Measurements from ENCODE around the gene ZNF326. TPM values are rescaled to one million over a fixed set of nuclear protein-coding genes. Genes with fewer than 3 reads are reported as not detected.

ZNF326 gene
- total RNA-seq, 1 experiment from 2014 or later = 39.0 TPM

GRCh38 chr1:89957107-89957506 is 37.8 kb upstream of the ZNF326 start:
- H4K91ac ChIP-seq (ENCODE audit: insufficient read length, low read depth, low read length) = no peak overlapping the region
- no peak overlapping the region for H3T11ph ChIP-seq (ENCODE audit: low read length)
- H3K9me3 ChIP-seq (ENCODE audit: control insufficient read depth, low read depth, low read length) = no peaks in the 10 kb centered on the region
- peaks cover 8 to 9% of the 10 kb centered on the region in 2 experiments; a peak in 3 of 5 replicates for H3K9me3 Mint-ChIP-seq
- no peak overlapping the region for H2BK120ac ChIP-seq (ENCODE audit: low read depth, low read length, poor library complexity, severe bottlenecking)
- no peak overlapping the region for H3K4me2 ChIP-seq (ENCODE audit: insufficient read depth, insufficient read length, low read length)
- no peaks in the 10 kb centered on the region for H3K79me1 ChIP-seq (ENCODE audit: insufficient read depth, low read depth, low read length, poor library complexity, severe bottlenecking)
- no peak overlapping the region for H2AFZ ChIP-seq (ENCODE audit: low read length)
- no peak overlapping the region for H3K18ac ChIP-seq (ENCODE audit: insufficient read length, low read depth, low read length)
- H3K27ac ChIP-seq (ENCODE audit: insufficient read length, low read depth, low read length) = no peak overlapping the region
- no peaks in the 10 kb centered on the region for H3K27me3 ChIP-seq (ENCODE audit: insufficient read depth, low read length)
- no peak overlapping the region for H4K5ac ChIP-seq (ENCODE audit: insufficient read length, low read depth, low read length)
- no peak overlapping the region for H2AK5ac ChIP-seq (ENCODE audit: insufficient read length, low read length)
- H3K9ac ChIP-seq (ENCODE audit: extremely low read depth, insufficient read length, low read length) = no peak overlapping the region
- H3K23ac ChIP-seq (ENCODE audit: insufficient read length, low read depth, low read length) = no peak overlapping the region
- H3K4me1 Mint-ChIP-seq = peaks cover 34 to 35% of the 10 kb centered on the region in 2 experiments
- no peaks in the 10 kb centered on the region for H3K27me3 Mint-ChIP-seq (ENCODE audit: low read depth)
- H3K56ac ChIP-seq (ENCODE audit: insufficient read length, low read depth, low read length) = no peak overlapping the region
- H3K79me2 ChIP-seq (ENCODE audit: insufficient read depth, low read length) = no peaks in the 10 kb centered on the region
- no peak overlapping the region for H2BK20ac ChIP-seq (ENCODE audit: low read depth, low read length, poor library complexity, severe bottlenecking)
- peaks cover 6% of the 10 kb centered on the region; the same call in 1 of the 2 replicates for H3K4me1 ChIP-seq (ENCODE audit: insufficient read depth, low read length)
- H3K4me3 Mint-ChIP-seq = no peak overlapping the region
- no peaks in the 10 kb centered on the region for H4K20me1 ChIP-seq (ENCODE audit: control insufficient read depth, insufficient read depth, insufficient read length)
- no CpG with 5 or more reads among the region's 1 CpG for WGBS (ENCODE audit: extremely low coverage, insufficient read length, low lambda C conversion rate)
- no peaks in the 10 kb centered on the region for H3K23me2 ChIP-seq (ENCODE audit: insufficient read length, low read depth, low read length, poor library complexity, severe bottlenecking)
- H2BK5ac ChIP-seq (ENCODE audit: insufficient read length, low read length) = no peak overlapping the region
- H2BK15ac ChIP-seq (ENCODE audit: low read depth, low read length) = no peak overlapping the region
- no peak overlapping the region; a peak in 1 of 7 replicates for H3K27ac Mint-ChIP-seq
- TF ChIP-seq CTCF (conservative IDR thresholded peaks at IDR 0.05) = no peak
- DNase-seq = no peak
- no peak overlapping the region for H4K8ac ChIP-seq (replicated peaks; ENCODE audit: insufficient read length, low read depth, low read length)
- no peak overlapping the region for H3K14ac ChIP-seq (ENCODE audit: insufficient read depth, low read length)
- no peak overlapping the region for H3K4ac ChIP-seq (ENCODE audit: low read depth, low read length)
- H3K36me3 Mint-ChIP-seq (ENCODE audit: insufficient read depth in 1 of 3, low read depth in 3 of 3) = peaks cover 0 to 9% (median 5%) of the 10 kb centered on the region in 3 experiments; a peak in 3 of 7 replicates
- no peak overlapping the region for H2BK12ac ChIP-seq (ENCODE audit: insufficient read length, low read depth, low read length)

Data from H9 (cell line).